Erythroblast (primary cell): ENCODE results near the gene GSN.

Experiments
- GATA1 ChIP-seq: IDR thresholded peaks from 2 replicates; pipeline ENCODE4 v1.6.1; 2011; ENCODE audit warnings: low read depth, mild to moderate bottlenecking, control low read depth, low read length, moderate library complexity
- POLR2A ChIP-seq: IDR thresholded peaks from 2 replicates; pipeline ENCODE4 v1.6.1; 2011; ENCODE audit warnings: mild to moderate bottlenecking, low read length

DNA sequence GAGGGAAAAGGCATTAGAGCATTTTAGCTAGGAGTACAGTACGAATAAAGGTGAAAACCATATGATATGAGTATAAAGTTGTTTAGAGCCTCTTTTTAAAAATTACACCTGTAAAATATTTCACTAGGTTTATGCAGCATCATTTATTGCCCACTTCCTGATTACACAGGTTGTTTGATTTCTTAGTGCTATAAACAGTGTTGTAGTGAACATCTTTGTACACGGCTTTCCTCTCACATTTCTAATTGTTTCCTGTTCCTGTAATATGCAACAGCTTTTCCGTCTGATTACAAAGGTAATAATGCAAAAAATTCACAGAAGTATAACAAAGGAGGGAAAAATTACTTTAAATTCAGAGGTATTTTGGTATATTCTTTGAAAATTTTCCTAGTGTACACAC lies 89.0 kb downstream of the GSN start:
- no peak for TF ChIP-seq POLR2A
- TF ChIP-seq GATA1: no peak
